Measurements from ENCODE around the gene OR14K1.
A peak's percentile ranks its signal among the peaks of the same experiment; 100 is the strongest.
"Not testable (repeated sequence)": the region's sequence is repeated elsewhere in the genome, so short reads cannot be mapped to it uniquely, and the experiment has no call there.

Gene OR14K1

GRCh38 chr1:247738315-247738714 is at the start of gene OR14K1:
OR14K1 (plus strand) TSS chr1:247738615; CDS start chr1:247738615, 0 bp downstream.
- no peak for TF ChIP-seq CTCF (IDR thresholded peaks at IDR 0.05; ENCODE audit: low read depth, low read length)
- DNase-seq (ENCODE audit: low read depth in 2 of 2) = no peak
- no peak within 1 kb of the TSS for H3K4me3 ChIP-seq (replicated peaks in 1 of 2; ENCODE audit: low read depth in 2 of 2, low read length in 2 of 2)

GRCh38 chr1:247701338-247701737 is 37.1 kb upstream of the OR14K1 start:
- DNase-seq (ENCODE audit: low read depth in 2 of 2) = no peak
- H3K4me3 ChIP-seq (replicated peaks in 1 of 2; ENCODE audit: low read depth in 2 of 2, low read length in 2 of 2) = no peak overlapping the region
- TF ChIP-seq CTCF (IDR thresholded peaks at IDR 0.05; ENCODE audit: low read depth, low read length) = no peak

- not testable (repeated sequence) for DNase-seq (ENCODE audit: low read depth in 2 of 2)
Measured at GRCh38 chr1:247710681-247711080, 27.7 kb upstream of the OR14K1 start.

GRCh38 chr1:247713753-247714152 is 24.7 kb upstream of the OR14K1 start:
- no peak overlapping the region for H3K4me3 ChIP-seq (replicated peaks in 1 of 2; ENCODE audit: low read depth in 2 of 2, low read length in 2 of 2)
- no peak for DNase-seq (ENCODE audit: low read depth in 2 of 2)
- TF ChIP-seq CTCF (IDR thresholded peaks at IDR 0.05; ENCODE audit: low read depth, low read length) = no peak

More at GRCh38 chr1:247710681-247711080, 27.7 kb upstream of the OR14K1 start:
- H3K4me3 ChIP-seq (replicated peaks in 1 of 2; ENCODE audit: low read depth in 2 of 2, low read length in 2 of 2) = not testable (repeated sequence)

- DNase-seq (ENCODE audit: low read depth in 2 of 2) = no peak
- no peak for TF ChIP-seq CTCF (IDR thresholded peaks at IDR 0.05; ENCODE audit: low read depth, low read length)
- no peak within 1 kb of the TSS for H3K4me3 ChIP-seq (replicated peaks in 1 of 2; ENCODE audit: low read depth in 2 of 2, low read length in 2 of 2)
Measured at GRCh38 chr1:247716546-247716945, 21.9 kb upstream of the OR14K1 start, which contains the start of gene OR6F1. OR6F1 (minus strand) TSS chr1:247716646; CDS start chr1:247712755, 3,891 bp downstream.

- no peak overlapping the region for H3K4me3 ChIP-seq (replicated peaks in 1 of 2; ENCODE audit: low read depth in 2 of 2, low read length in 2 of 2)
- TF ChIP-seq CTCF (IDR thresholded peaks at IDR 0.05; ENCODE audit: low read depth, low read length) = no peak
- DNase-seq (ENCODE audit: low read depth in 2 of 2) = no peak
Measured at GRCh38 chr1:247721222-247721621, 17.2 kb upstream of the OR14K1 start.

- TF ChIP-seq CTCF (IDR thresholded peaks at IDR 0.05; ENCODE audit: low read depth, low read length) = no peak
- DNase-seq (ENCODE audit: low read depth in 2 of 2) = peak in 1 of 2 donors; percentile 61
- H3K4me3 ChIP-seq (replicated peaks in 1 of 2; ENCODE audit: low read depth in 2 of 2, low read length in 2 of 2) = no peak overlapping the region
Measured at GRCh38 chr1:247740721-247741120, 2.3 kb downstream of the OR14K1 start.
